Measurements from ENCODE around the gene ABR. TPM values are rescaled to one million over a fixed set of nuclear protein-coding genes. Genes with fewer than 3 reads are reported as not detected.
A peak's percentile ranks its signal among the peaks of the same experiment; 100 is the strongest.
"Not testable (repeated sequence)": the region's sequence is repeated elsewhere in the genome, so short reads cannot be mapped to it uniquely, and the experiment has no call there.

Gene ABR
- total RNA-seq, 2 donors from 2014 or later = 36.0 to 45.8 TPM

DNA sequence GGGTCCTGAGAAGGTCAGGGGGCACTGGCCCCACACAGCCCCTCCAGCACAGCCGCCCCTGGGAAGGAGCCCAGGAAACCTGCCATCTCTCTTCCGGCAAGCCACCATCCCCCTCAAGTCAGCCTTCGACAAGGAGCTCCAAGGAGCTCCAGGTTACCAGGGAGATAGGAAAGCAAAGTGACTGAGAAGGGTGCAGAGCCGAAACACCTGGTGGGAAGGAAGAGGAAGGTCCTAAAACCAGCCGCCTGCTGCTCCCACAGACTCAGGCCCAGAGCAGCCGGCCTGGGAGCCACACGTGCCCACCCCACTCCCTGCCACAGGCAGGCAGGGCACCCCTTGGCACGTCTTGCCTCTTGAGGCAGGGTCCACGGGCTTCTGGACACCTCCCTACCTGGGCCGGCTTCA lies 102.2 kb downstream of the ABR start:
- ATAC-seq = no peak
- no peaks in the 10 kb centered on the region for H3K36me3 Mint-ChIP-seq
- no peak for DNase-seq (ENCODE audit: low spot score in 2 of 2)
- H3K27ac Mint-ChIP-seq = no peak overlapping the region
- no peaks in the 10 kb centered on the region for H3K9me3 Mint-ChIP-seq

- DNase-seq (ENCODE audit: low spot score in 2 of 2) (no peak), ATAC-seq (no peak)
- H3K36me3 Mint-ChIP-seq = no peaks in the 10 kb centered on the region
- peak overlapping the region in 1 of 2 donors; percentile 16 for H3K27ac Mint-ChIP-seq
- no peaks in the 10 kb centered on the region for H3K9me3 Mint-ChIP-seq
These were observed 102.8 kb downstream of the ABR start for GRCh38 chr17:1076982-1077302.

DNA sequence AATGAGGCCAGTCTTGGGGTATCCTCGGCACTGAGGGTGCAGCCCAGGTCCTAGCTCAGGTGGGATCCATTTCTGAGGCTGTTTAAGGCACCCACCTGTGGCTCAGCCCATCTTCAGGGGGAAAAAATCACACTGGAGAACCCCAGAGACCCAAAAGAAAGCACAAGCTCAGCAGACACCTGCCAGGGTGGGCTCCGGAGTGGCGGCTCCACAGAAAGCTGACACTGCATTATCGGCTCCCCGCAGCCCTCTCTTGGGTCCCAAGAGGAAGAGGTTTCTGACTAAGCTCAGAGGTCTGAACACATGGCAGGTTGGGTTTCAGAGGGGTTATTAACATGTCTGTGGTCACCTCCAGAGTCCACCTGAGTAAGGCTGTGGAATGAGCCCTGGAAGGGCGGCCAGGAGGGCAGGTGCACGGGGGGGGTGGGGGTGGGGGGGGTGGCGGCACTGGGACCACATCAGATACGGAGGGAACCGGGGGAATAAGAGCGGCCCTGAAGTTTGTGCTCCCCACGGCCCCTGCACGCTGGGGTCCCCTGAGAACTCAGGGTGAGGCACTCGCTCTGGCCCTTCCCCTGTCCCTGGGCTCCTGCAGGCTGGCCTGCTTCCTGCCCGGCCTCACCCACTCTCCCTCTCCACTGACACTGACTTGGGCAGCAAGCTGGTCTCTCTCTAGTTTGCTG lies 103.3 kb downstream of the ABR start:
- Mint-ChIP-seq H3K27ac (peak overlapping the region in 1 of 2 donors; percentile 60), H3K36me3 (no peaks in the 10 kb centered on the region), H3K9me3 (no peaks in the 10 kb centered on the region)
- DNase-seq (ENCODE audit: low spot score in 2 of 2) (no peak), ATAC-seq (no peak)

DNA sequence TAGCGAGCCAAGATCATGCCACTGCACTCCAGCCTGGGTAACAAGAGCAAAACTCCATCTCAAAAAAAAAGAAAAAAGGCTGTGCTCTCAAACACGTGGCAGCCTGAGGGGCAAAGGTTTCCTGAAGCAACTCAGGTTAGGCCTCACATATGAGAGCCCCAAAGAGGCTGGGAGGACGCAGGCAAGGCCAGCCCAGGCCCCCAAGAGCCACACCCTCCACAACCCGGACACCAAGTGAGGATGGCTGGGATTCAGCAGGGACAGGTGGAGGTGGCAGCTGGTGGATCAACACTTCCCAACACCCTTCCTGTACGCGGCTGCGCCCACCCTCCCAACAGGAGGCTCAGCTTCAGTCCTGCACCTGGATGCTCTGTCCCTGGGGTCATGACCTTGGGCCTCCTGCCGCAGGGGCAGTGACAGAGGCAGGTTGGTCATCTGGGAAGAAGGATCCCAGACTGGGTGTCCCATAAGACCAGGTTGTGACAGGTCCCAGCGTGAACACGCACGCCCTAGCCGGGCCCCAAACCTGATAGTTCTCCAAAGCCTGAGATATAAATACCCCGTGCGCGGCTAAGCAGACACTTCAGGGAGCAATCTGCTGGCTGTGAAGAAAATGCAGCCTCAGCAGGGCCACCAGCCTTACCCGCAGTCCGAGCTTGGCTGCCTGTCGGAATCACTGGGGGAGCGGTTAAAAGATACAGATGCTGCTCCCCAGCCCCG lies 104.7 kb downstream of the ABR start:
- Mint-ChIP-seq H3K27ac (no peak overlapping the region), H3K9me3 (no peaks in the 10 kb centered on the region), H3K36me3 (no peaks in the 10 kb centered on the region)
- no peak for DNase-seq (ENCODE audit: low spot score in 2 of 2)
- ATAC-seq = no peak

DNA sequence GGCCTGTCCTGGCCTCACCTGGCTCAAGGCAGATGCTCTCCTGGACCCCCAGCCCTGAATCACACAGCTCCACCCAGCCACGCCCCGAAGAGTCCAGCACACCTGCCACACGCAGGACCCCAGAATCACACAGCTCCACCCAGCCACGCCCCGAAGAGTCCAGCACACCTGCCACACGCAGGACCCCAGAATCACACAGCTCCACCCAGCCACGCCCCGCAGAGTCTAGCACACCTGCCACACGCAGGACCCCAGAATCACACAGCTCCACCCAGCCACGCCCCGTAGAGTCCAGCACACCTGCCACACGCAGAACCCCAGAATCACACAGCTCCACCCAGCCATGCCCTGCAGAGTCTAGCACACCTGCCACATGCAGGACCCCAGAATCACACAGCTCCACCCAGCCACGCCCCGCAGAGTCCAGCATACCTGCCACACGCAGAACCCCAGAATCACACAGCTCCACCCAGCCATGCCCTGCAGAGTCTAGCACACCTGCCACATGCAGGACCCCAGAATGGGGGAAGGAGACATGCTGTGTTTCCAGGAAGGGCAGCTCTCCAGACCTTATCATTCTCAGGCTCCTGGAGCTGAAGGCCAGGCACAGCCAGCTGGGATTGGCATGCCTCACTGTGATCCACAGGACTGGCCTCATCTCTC lies 105.7 kb downstream of the ABR start:
- peak overlapping the region; percentile 62 to 74 for H3K27ac Mint-ChIP-seq
- not testable (repeated sequence) for H3K36me3 Mint-ChIP-seq; H3K9me3 Mint-ChIP-seq; DNase-seq (ENCODE audit: low spot score in 2 of 2); ATAC-seq

GRCh38 chr17:1073241-1073962 lies 106.4 kb downstream of the ABR start:
- H3K36me3 Mint-ChIP-seq = peaks cover 6 to 8% of the 10 kb centered on the region in 2 donors
- no peaks in the 10 kb centered on the region for H3K9me3 Mint-ChIP-seq
- no peak for ATAC-seq
- DNase-seq (ENCODE audit: low spot score in 2 of 2) = no peak
- H3K27ac Mint-ChIP-seq = no peak overlapping the region

DNA sequence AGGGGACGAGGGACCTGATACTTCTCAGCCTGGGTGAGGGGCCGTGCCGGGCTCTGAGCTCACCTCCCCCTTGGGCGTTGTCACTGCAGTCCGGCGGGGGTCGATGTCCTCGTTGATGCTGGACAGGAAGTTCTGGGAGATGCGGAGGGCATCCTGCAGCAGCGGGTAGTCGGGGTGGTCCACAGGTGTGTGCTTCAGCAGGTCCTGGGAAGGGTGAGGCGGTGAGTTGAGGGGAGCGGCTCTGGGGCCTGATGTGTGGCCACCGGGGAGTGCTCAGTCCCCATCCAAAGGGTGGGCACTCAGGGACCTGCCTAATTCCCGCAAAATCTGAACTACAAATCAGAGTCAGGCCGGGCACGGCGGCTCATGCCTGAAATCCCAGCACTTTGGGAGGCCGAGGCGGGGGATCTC lies 107.2 kb downstream of the ABR start:
- no peaks in the 10 kb centered on the region for H3K9me3 Mint-ChIP-seq
- H3K27ac Mint-ChIP-seq = no peak overlapping the region
- ATAC-seq (no peak), DNase-seq (ENCODE audit: low spot score in 2 of 2) (no peak)
- peaks cover 12 to 16% of the 10 kb centered on the region in 2 donors for H3K36me3 Mint-ChIP-seq

- Mint-ChIP-seq H3K27ac (no peak overlapping the region), H3K9me3 (peaks cover 1 to 6% of the 10 kb centered on the region in 2 donors), H3K36me3 (peaks cover 24 to 29% of the 10 kb centered on the region in 2 donors)
- DNase-seq (ENCODE audit: low spot score in 2 of 2) (no peak), ATAC-seq (no peak)
These were observed 108.5 kb downstream of the ABR start for GRCh38 chr17:1071103-1071825.

DNA sequence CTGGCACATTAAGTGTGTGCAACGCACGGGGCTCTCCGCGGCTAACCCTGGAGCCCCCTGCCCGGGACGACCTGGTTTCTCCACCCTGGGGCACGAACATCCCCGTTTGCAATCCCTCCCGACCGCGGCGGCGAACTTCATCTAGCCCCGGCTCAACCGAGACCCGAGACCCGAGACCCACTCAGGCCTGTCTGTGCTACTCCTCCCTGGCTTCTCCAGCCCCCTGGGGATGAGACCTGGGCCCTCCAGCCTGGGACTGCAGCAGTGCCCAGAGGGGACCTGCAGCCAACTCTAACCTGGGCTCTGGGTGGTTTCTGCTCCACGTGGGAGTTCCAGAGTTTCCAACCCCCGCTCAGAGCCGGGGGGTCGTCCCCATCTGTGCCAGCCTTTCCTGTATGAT lies 109.4 kb downstream of the ABR start:
- Mint-ChIP-seq H3K27ac (no peak overlapping the region), H3K9me3 (peaks cover 4 to 10% of the 10 kb centered on the region in 2 donors), H3K36me3 (peaks cover 32 to 38% of the 10 kb centered on the region in 2 donors)
- DNase-seq (ENCODE audit: low spot score in 2 of 2) (no peak), ATAC-seq (no peak)

DNA sequence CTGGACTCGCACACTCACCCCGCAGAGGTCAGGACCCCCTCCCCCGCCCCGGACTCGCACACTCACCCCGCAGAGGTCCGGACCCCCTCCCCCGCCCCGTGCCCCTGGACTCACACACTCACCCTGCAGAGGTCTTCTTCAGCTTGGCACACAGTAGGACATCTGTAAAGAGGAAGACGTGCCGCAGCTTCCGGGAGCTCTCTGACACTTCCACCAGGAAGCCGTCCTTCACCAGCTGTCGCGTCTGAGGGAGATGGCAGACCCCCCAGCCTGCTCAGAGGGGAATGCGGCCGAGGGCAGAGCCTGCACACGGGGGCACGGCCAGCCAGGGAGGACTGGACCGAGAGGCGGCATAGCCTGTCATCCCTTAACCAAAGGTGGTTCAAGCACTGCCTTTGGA lies 109.9 kb downstream of the ABR start:
- DNase-seq (ENCODE audit: low spot score in 2 of 2) = no peak
- Mint-ChIP-seq H3K9me3 (peaks cover 4 to 10% of the 10 kb centered on the region in 2 donors), H3K27ac (no peak overlapping the region), H3K36me3 (peaks cover 32 to 38% of the 10 kb centered on the region in 2 donors)
- ATAC-seq = no peak

- DNase-seq (ENCODE audit: low spot score in 2 of 2) (no peak), ATAC-seq (no peak)
- H3K36me3 Mint-ChIP-seq = peaks cover 32 to 38% of the 10 kb centered on the region in 2 donors
- H3K9me3 Mint-ChIP-seq = peaks cover 4 to 10% of the 10 kb centered on the region in 2 donors
- peak overlapping the region in 1 of 2 donors; percentile 91 for H3K27ac Mint-ChIP-seq
These were observed 111.4 kb downstream of the ABR start for GRCh38 chr17:1068356-1068755.

GRCh38 chr17:1067282-1067956 lies 112.4 kb downstream of the ABR start:
- ATAC-seq = no peak
- H3K36me3 Mint-ChIP-seq = peaks cover 32 to 38% of the 10 kb centered on the region in 2 donors
- DNase-seq (ENCODE audit: low spot score in 2 of 2) = no peak
- H3K9me3 Mint-ChIP-seq = peaks cover 4 to 10% of the 10 kb centered on the region in 2 donors
- no peak overlapping the region for H3K27ac Mint-ChIP-seq

- Mint-ChIP-seq H3K36me3 (peaks cover 32 to 38% of the 10 kb centered on the region in 2 donors), H3K9me3 (peaks cover 4 to 10% of the 10 kb centered on the region in 2 donors)
- ATAC-seq; H3K27ac Mint-ChIP-seq; DNase-seq (ENCODE audit: low spot score in 2 of 2): not testable (repeated sequence)
These were observed 114.4 kb downstream of the ABR start for GRCh38 chr17:1065416-1065815.

- Mint-ChIP-seq H3K27ac (peak overlapping the region in 1 of 2 donors; percentile 68), H3K36me3 (peaks cover 5 to 15% of the 10 kb centered on the region in 2 donors), H3K9me3 (peaks cover under 1 to 1% of the 10 kb centered on the region in 2 donors)
- no peak for DNase-seq (ENCODE audit: low spot score in 2 of 2)
- ATAC-seq = peak; percentile 75 to 92
These were observed 118.8 kb downstream of the ABR start for GRCh38 chr17:1060991-1061390.

DNA sequence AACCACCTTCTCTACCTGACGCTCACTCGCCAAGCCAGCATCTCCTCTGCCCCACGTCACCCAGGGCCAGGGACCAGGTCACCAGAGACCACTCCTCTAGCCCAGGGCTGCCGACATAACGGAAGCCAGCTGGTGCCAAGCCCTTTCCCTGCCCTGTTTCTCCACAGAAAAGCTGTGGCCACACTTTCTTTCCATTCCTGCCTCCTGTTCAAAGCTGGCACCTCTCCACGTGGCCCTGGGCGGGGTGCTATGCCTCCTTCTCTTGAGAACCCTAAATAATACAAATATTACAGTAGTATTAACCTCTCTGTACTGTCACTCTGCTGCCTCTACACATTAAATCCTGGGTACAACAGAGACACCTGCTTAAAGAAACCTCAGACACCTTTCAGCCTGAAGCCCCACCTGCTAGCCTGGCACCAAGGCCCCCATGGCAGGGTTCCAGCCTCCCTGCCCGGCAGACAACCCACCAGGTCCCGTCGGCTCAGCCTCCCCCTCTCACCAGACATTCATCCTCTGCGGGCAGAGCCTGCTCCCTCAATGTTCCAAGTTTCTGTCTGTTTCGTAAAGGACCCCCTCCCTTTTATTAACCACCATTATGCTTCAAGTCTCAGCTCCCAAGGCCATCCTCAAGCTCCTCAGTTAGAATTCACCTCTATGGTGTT lies 120.5 kb downstream of the ABR start:
- peaks cover 0 to 9% of the 10 kb centered on the region in 2 donors for H3K36me3 Mint-ChIP-seq
- ATAC-seq = no peak
- H3K9me3 Mint-ChIP-seq = no peaks in the 10 kb centered on the region
- DNase-seq (ENCODE audit: low spot score in 2 of 2) = no peak
- H3K27ac Mint-ChIP-seq = no peak overlapping the region

Measured in activated naive CD4-positive, alpha-beta T cell treated with anti-CD3 and anti-CD28 coated beads, Interleukin-2, amount 50 U/mL, for 72 hours (primary cell).